NCI-H2029 (cell line): ENCODE measurements around the gene YTHDF1.
A peak's percentile ranks its signal among the peaks of the same experiment; 100 is the strongest.

Experiments
- DNase-seq: peaks from one replicate; lab custom pipeline; 2025; lab: John Stamatoyannopoulos, UW

The YTHDF1 gene

GRCh38 chr20:63248835-63249591 lies 33.1 kb upstream of the YTHDF1 start:
- DNase-seq = no peak

GRCh38 chr20:63247671-63248228 lies 31.8 kb upstream of the YTHDF1 start:
- DNase-seq = no peak

- DNase-seq = peak; percentile 46
Measured at GRCh38 chr20:63246490-63247288, 30.8 kb upstream of the YTHDF1 start.

- DNase-seq = no peak
Measured at GRCh38 chr20:63244468-63244867, 28.5 kb upstream of the YTHDF1 start.

GRCh38 chr20:63243604-63244247 lies 27.8 kb upstream of the YTHDF1 start:
- no peak for DNase-seq

- DNase-seq = no peak
Measured at GRCh38 chr20:63242736-63243135, 26.8 kb upstream of the YTHDF1 start.

- peak; percentile 33 for DNase-seq
Measured at GRCh38 chr20:63241272-63241671, 25.3 kb upstream of the YTHDF1 start.

GRCh38 chr20:63240004-63240403 lies 24.1 kb upstream of the YTHDF1 start:
- no peak for DNase-seq

- no peak for DNase-seq
Measured at GRCh38 chr20:63239431-63239830, 23.5 kb upstream of the YTHDF1 start.

- DNase-seq = no peak
Measured at GRCh38 chr20:63238514-63239125, 22.7 kb upstream of the YTHDF1 start.

- no peak for DNase-seq
Measured at GRCh38 chr20:63238031-63238430, 22.1 kb upstream of the YTHDF1 start.

GRCh38 chr20:63236116-63236837 lies 20.3 kb upstream of the YTHDF1 start:
- DNase-seq = no peak

- no peak for DNase-seq
Measured at GRCh38 chr20:63235399-63235983, 19.6 kb upstream of the YTHDF1 start, which contains the start of gene BIRC7. BIRC7 (plus strand) TSS chr20:63235905; CDS start chr20:63236097, 192 bp downstream.

GRCh38 chr20:63234693-63235398 lies 18.9 kb upstream of the YTHDF1 start:
- no peak for DNase-seq

GRCh38 chr20:63233924-63234323 lies 18.0 kb upstream of the YTHDF1 start:
- DNase-seq = no peak

GRCh38 chr20:63233061-63233344 lies 17.1 kb upstream of the YTHDF1 start:
- no peak for DNase-seq

GRCh38 chr20:63232235-63233060 lies 16.5 kb upstream of the YTHDF1 start:
- no peak for DNase-seq

GRCh38 chr20:63230800-63231268 lies 14.9 kb upstream of the YTHDF1 start:
- DNase-seq = no peak

GRCh38 chr20:63228806-63229205 lies 12.9 kb upstream of the YTHDF1 start:
- DNase-seq = no peak
